ENCODE measurements around the gene ARID1A.
A peak's percentile ranks its signal among the peaks of the same experiment; 100 is the strongest.
"Not testable (repeated sequence)": the region's sequence is repeated elsewhere in the genome, so short reads cannot be mapped to it uniquely, and the experiment has no call there.

Gene ARID1A

GRCh38 chr1:26789612-26789865 lies 93.7 kb downstream of the ARID1A start:
- no peak for DNase-seq

GRCh38 chr1:26789931-26790330 lies 94.1 kb downstream of the ARID1A start:
- no peak for DNase-seq

- DNase-seq, result peak in 1 of 2 donors; percentile 19
Measured at GRCh38 chr1:26790551-26790953, 94.7 kb downstream of the ARID1A start.

GRCh38 chr1:26791148-26791547 lies 95.3 kb downstream of the ARID1A start:
- no peak for DNase-seq

GRCh38 chr1:26791626-26792025 lies 95.8 kb downstream of the ARID1A start:
- no peak for DNase-seq

- DNase-seq, result no peak
Measured at GRCh38 chr1:26792924-26793323, 97.1 kb downstream of the ARID1A start.

GRCh38 chr1:26794391-26794790 lies 98.6 kb downstream of the ARID1A start:
- no peak for DNase-seq

- no peak for DNase-seq
Measured at GRCh38 chr1:26797627-26798026, 101.8 kb downstream of the ARID1A start.

- DNase-seq, result no peak
Measured at GRCh38 chr1:26799479-26800142, 103.8 kb downstream of the ARID1A start.

- DNase-seq, result not testable (repeated sequence)
Measured at GRCh38 chr1:26803932-26804331, 108.1 kb downstream of the ARID1A start.

- DNase-seq, result peak; percentile 84 to 88
Measured at GRCh38 chr1:26810105-26810504, 114.3 kb downstream of the ARID1A start.

- peak in 1 of 2 donors; percentile 50 for DNase-seq
Measured at GRCh38 chr1:26811057-26811456, 115.2 kb downstream of the ARID1A start.

GRCh38 chr1:26811708-26812107 lies 115.9 kb downstream of the ARID1A start:
- no peak for DNase-seq

- DNase-seq, result no peak
Measured at GRCh38 chr1:26814377-26814776, 118.6 kb downstream of the ARID1A start.

GRCh38 chr1:26814893-26815292 lies 119.1 kb downstream of the ARID1A start:
- DNase-seq, result no peak

- DNase-seq, result peak; percentile 73 to 74
Measured at GRCh38 chr1:26820784-26821269, 125.0 kb downstream of the ARID1A start.

GRCh38 chr1:26822737-26823395 lies 127.1 kb downstream of the ARID1A start:
- DNase-seq, result no peak

- DNase-seq, result no peak
Measured at GRCh38 chr1:26824731-26825130, 128.9 kb downstream of the ARID1A start.

- DNase-seq, result peak; percentile 60 to 74
Measured at GRCh38 chr1:26826261-26827105, 130.7 kb downstream of the ARID1A start, which contains the start of gene ZDHHC18. ZDHHC18 (plus strand) TSS chr1:26826688; CDS start chr1:26826805, 117 bp downstream.

- DNase-seq, result peak in 1 of 2 donors; percentile 15
Measured at GRCh38 chr1:26827106-26827604, 131.3 kb downstream of the ARID1A start.

GRCh38 chr1:26827663-26828062 lies 131.8 kb downstream of the ARID1A start:
- no peak for DNase-seq

GRCh38 chr1:26828411-26828991 lies 132.7 kb downstream of the ARID1A start:
- DNase-seq, result peak; percentile 39 to 55

Measured in CD4-positive, alpha-beta T cell treated with Interleukin-4 for 1 hour (primary cell).